Measurements from ENCODE around the gene GALNT16.

GRCh38 chr14:69358966-69359365 lies 99.0 kb downstream of the GALNT16 start:
- no peak for TF ChIP-seq POLR2A (IDR thresholded peaks at IDR 0.05)
- TF ChIP-seq CTCF (IDR thresholded peaks at IDR 0.05): no peak

Measured in tibial nerve (tissue), 3 donors.